Lung microvascular endothelial cell (primary cell): Measurements from ENCODE around the gene PVRIG. TPM values are rescaled to one million over a fixed set of nuclear protein-coding genes. Genes with fewer than 3 reads are reported as not detected.
"Not testable (repeated sequence)": the region's sequence is repeated elsewhere in the genome, so short reads cannot be mapped to it uniquely, and the experiment has no call there.

Source experiments
- DNase-seq, 2 donors: peaks; one replicate each; pipeline versions ENCODE4 v3.0.0 to v3.0.0-alpha.2; 2010; ENCODE audit warnings: low read depth in 2 of 2
- total RNA-seq: library from RNA; depleted of rRNA; stranded (reverse); fragments of >200 nt; gene quantifications from 2 replicates; pipeline ENCODE4 v1.2.1, GENCODE V29; 2014

The PVRIG gene
- total RNA-seq, 1 donor from 2014 or later = not detected

- no peak for DNase-seq
Measured at GRCh38 chr7:100195222-100195621, 24.5 kb upstream of the PVRIG start.

DNA sequence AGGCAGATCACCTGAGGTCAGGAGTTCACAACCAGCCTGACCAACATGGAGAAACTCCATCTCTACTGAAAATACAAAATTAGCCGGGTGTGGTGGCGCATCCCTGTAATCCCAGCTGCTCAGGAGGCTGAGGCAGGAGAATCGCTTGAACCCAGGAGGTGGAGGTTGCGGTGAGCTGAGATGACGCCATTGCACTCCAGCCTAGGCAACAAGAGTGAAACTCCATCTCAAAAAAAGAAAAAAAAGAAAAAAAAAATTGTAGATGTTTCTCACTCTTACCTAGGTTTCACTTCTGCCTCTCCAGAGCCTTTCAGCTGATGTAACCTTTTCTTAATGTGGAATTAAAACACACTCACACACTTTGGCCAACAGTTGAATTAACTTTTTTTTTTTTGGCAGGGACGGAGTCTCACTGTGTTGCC lies 23.8 kb upstream of the PVRIG start:
- DNase-seq = not testable (repeated sequence)

GRCh38 chr7:100198266-100198665 lies 21.5 kb upstream of the PVRIG start:
- DNase-seq = no peak

GRCh38 chr7:100200693-100201092 lies 19.1 kb upstream of the PVRIG start:
- DNase-seq = no peak

GRCh38 chr7:100204454-100204853 lies 15.3 kb upstream of the PVRIG start:
- no peak for DNase-seq

GRCh38 chr7:100208911-100209408 lies 10.8 kb upstream of the PVRIG start:
- DNase-seq = no peak

DNA sequence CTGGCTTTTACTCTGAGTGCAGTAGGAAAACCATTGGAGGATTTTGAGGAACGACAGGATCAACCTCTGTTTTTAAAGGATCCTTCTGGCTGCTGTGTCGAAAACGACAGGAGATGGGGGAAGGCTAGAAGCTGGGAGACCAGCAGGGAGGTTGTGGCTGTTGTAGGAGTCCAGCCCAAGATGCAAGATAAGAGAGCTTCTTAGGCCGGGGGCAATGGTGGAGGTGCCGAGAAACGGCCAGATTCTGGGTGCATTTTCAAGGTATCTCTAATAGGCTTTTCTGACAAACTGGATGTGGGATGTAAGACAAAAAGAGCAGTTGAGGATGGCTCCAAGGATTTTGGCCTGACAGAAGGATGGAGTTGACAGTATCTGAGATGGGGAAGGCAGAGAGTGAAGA lies 10.3 kb upstream of the PVRIG start:
- DNase-seq = no peak

DNA sequence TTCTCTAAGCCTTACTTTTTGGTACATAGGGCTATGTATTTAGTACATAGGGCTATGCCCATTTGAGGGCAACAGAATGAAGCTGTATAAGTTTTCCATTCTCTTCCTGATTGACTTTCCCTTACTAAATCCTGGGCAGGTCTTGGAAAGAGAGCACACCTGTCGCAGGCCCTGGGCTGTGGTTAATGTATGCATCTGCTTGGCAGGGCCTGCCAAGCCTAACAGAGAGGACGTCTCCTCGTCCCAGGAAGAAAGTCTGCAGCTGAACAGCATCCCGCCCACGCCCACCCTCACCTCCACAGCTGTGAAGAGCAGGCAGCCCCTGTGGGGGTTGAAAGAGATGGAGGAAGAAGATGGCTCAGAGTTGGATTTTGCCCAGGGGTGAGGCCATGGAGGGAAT lies 8.9 kb upstream of the PVRIG start:
- no peak for DNase-seq

- no peak for DNase-seq
Measured at GRCh38 chr7:100211342-100211780, 8.4 kb upstream of the PVRIG start.

- no peak for DNase-seq
Measured at GRCh38 chr7:100212631-100213286, 7.0 kb upstream of the PVRIG start.

DNA sequence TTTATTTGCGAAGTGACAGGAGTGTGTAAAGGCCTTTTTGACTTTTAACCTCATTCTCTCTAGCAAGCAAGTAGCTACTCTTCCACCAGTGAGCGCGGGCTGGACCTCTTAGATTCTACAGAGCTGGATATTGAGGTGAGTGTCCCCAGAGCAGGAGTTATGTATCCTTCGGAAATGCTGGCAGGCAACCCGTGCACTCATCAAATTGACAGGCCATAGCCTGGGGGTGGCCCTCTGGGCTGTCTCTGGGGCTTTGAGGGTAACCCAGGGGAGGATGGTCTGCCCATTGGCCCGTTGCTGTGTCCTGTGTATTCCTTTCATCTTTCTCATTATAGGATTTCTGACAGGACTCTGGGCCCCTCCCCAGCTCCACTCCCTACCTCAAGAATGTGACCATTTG lies 6.1 kb upstream of the PVRIG start:
- DNase-seq = no peak

- not testable (repeated sequence) for DNase-seq
Measured at GRCh38 chr7:100214356-100214755, 5.4 kb upstream of the PVRIG start.

DNA sequence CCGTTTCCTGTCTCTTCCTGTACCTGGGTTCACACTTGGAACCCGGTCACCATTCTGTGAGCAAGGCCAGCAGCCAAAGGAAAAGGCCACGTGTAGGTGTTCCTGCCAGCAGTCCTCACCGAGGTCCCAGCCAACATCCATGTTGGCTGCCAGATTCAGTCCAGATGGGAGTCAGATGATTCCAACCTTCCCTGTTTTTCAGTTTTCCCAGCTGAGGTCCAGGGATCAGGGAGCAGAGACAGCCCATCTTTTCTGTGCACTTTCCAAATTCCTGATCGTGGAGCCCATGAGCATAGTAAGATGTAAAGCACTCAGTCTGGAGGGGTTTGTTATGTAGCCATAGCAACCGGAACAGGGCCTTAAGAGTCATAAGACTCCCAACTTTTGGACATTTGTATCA lies 3.9 kb upstream of the PVRIG start:
- DNase-seq = peak in 1 of 2 donors; percentile 82

DNA sequence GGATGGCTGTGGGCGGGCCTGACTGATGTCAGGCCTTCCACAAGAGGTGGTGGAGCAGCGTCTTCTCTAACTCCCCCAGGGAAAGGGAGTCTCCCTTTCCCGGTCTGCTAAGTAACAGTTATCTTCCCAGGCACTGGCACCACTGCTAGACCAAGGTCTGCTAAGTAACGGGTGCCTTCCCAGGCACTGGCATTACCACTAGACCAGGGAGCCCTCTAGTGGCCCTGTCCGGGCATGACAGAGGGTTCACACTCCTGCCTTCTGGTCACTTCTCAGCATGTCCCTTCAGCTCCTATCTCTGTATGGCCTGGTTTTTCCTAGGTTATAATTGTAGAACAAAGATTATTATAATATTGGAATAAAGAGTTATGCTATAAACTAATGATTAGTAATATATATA lies 1.8 kb upstream of the PVRIG start:
- peak in 1 of 2 donors; percentile 66 for DNase-seq

DNA sequence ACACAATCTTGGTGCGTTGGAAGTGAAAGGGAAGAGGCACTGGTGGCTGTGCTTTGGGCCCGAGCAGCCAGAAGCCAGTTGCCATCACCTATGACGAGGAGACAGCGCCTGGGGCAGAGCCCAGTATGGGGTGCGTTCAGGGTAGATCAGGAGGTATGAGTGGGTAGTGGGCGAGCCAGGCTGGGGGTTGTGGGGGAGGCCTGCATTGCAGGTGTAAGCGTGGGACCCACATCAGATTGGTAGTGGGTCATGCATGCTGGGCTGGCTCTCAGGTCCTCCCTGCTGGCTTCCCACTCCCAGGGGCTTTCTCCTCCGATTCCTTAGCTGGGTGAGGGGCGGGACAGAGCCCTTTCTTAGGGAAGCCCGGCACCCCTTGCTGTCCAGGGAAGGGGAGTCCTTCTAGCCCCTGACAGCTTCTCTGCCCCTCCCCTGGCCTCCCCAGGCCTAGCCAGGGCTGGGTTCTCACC lies 445 bp upstream of the PVRIG start:
- no peak for DNase-seq

GRCh38 chr7:100220586-100221230 lies 959 bp downstream of the PVRIG start:
- DNase-seq = no peak

DNA sequence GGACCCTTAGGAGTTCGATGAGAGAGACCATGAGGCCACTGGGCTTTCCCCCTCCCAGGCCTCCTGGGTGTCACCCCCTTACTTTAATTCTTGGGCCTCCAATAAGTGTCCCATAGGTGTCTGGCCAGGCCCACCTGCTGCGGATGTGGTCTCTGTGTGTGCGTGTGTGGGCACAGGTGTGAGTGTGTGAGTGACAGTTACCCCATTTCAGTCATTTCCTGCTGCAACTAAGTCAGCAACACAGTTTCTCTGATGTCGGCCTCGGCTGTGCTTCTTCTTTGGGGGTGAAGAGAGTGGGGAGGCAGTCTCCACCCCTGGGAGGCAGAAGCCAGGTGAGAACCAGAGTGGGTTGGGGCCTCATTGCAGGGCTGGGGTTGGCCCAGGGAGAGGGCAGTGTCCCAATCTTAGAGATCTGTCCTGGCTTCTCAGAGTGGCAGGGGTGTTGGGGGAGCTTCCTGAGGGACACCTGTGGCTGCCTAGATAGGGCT lies 1.5 kb downstream of the PVRIG start:
- no peak for DNase-seq

GRCh38 chr7:100221767-100222444 lies 2.2 kb downstream of the PVRIG start:
- DNase-seq = no peak

DNA sequence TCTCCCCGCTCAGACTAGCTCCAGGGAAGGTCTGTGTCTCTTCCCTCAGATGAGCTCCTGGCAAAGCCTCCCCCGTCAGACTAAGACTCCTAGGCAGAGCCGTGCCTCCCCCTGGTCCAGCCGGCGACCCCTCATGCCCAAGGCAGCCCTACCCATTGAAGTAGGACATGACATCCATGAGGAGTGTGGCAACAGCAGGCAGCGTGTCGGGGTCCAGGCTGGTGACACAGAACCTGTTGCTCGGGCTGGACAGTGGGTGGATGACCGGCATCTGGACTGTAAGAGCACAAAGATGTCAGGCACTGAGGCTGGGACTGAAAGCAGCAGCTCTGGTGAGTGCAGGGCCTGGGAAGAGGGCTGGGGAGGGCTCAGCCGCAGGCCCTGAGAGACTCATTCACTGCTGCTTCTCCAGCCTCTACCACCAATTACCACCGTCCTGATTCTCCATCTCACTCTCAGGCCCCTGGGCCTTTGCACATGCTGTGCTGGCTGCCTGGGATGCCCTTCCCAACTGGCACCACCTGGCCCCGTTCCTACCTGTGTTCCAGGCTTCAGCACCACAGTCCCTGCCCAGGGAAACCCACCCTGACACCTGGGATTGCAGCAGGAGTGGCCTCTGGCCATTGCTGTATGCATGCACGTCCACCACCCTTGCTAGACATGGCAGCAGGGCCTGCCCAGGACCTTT lies 2.8 kb downstream of the PVRIG start:
- DNase-seq = no peak

- DNase-seq = not testable (repeated sequence)
Measured at GRCh38 chr7:100223376-100223927, 3.7 kb downstream of the PVRIG start.

DNA sequence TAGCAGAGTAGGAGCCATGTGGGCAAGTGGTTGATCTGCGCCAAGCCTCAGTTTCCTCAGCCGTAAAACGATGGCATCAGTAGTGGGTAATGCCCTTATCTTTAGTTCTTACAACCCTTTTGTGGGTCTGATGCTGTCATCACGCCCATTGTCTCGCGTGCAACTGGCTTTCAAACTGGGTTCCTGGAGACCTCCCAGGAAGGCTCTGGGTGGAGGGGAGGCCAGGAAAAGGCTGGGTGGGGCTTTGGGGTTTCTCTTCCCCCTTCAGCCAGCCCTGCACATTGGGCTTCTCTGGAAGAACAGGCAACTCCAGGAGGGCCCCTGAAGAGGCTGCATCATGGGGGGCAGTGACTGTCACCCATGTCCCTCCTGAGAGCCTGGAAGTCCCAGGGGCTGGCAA lies 5.1 kb downstream of the PVRIG start:
- DNase-seq = not testable (repeated sequence)
